Measurements from ENCODE around the gene PRICKLE4. TPM values are rescaled to one million over a fixed set of nuclear protein-coding genes. Genes with fewer than 3 reads are reported as not detected.

Gene PRICKLE4
- total RNA-seq, 1 donor from 2014 or later, result 3.4 TPM

GRCh38 chr6:41822021-41822420 is 41.4 kb downstream of the PRICKLE4 start:
- Histone ChIP-seq H2AFZ (ENCODE audit: low read depth, low read length) (no peak overlapping the region), H3K27ac (ENCODE audit: low read depth, low read length) (no peak overlapping the region), H3K9ac (ENCODE audit: low read length) (no peak overlapping the region), H3K79me2 (ENCODE audit: insufficient read depth, low read length) (no peaks in the 10 kb centered on the region), H3K9me3 (ENCODE audit: insufficient read depth, low read depth, low read length) (no peaks in the 10 kb centered on the region), H4K20me1 (ENCODE audit: insufficient read depth, low read length) (no peaks in the 10 kb centered on the region), H3K4me2 (ENCODE audit: low read length) (no peak overlapping the region), H3K4me1 (ENCODE audit: insufficient read depth, low read length) (peaks cover 7% of the 10 kb centered on the region), H3K36me3 (ENCODE audit: insufficient read depth, low read length) (no peaks in the 10 kb centered on the region), H3K4me3 (ENCODE audit: insufficient read depth, low read depth, low read length) (no peak overlapping the region), H3K27me3 (ENCODE audit: insufficient read depth, low read length) (no peaks in the 10 kb centered on the region)
- H3K27me3 Mint-ChIP-seq (ENCODE audit: low read depth, unreplicated experiment), result no peaks in the 10 kb centered on the region
- H3K4me1 Mint-ChIP-seq (ENCODE audit: low read depth, unreplicated experiment), result peaks cover 14% of the 10 kb centered on the region
- no peak for DNase-seq (ENCODE audit: low read depth)
- no peaks in the 10 kb centered on the region for H3K9me3 Mint-ChIP-seq (ENCODE audit: unreplicated experiment)
- no peak for TF ChIP-seq EZH2 (IDR thresholded peaks at IDR 0.05; ENCODE audit: insufficient read depth, low read length)
- TF ChIP-seq CTCF (IDR thresholded peaks at IDR 0.05; ENCODE audit: insufficient read depth, low read depth, low read length), result no peak
- no peak overlapping the region for H3K4me3 Mint-ChIP-seq (ENCODE audit: unreplicated experiment)
- H3K36me3 Mint-ChIP-seq (ENCODE audit: low read depth, unreplicated experiment), result peaks cover 4% of the 10 kb centered on the region
- no peak for FAIRE-seq
- H3K27ac Mint-ChIP-seq (ENCODE audit: unreplicated experiment), result no peak overlapping the region

- Histone ChIP-seq H3K27ac (ENCODE audit: low read depth, low read length) (no peak overlapping the region), H3K36me3 (ENCODE audit: insufficient read depth, low read length) (no peaks in the 10 kb centered on the region), H3K9me3 (ENCODE audit: insufficient read depth, low read depth, low read length) (no peaks in the 10 kb centered on the region), H3K27me3 (ENCODE audit: insufficient read depth, low read length) (no peaks in the 10 kb centered on the region), H3K4me2 (ENCODE audit: low read length) (no peak overlapping the region), H4K20me1 (ENCODE audit: insufficient read depth, low read length) (no peaks in the 10 kb centered on the region), H2AFZ (ENCODE audit: low read depth, low read length) (no peak overlapping the region), H3K4me1 (ENCODE audit: insufficient read depth, low read length) (peaks cover 7% of the 10 kb centered on the region), H3K4me3 (ENCODE audit: insufficient read depth, low read depth, low read length) (no peak overlapping the region), H3K79me2 (ENCODE audit: insufficient read depth, low read length) (no peaks in the 10 kb centered on the region), H3K9ac (ENCODE audit: low read length) (no peak overlapping the region)
- no peaks in the 10 kb centered on the region for H3K36me3 Mint-ChIP-seq (ENCODE audit: low read depth, unreplicated experiment)
- TF ChIP-seq CTCF (IDR thresholded peaks at IDR 0.05; ENCODE audit: insufficient read depth, low read depth, low read length) (no peak), EZH2 (IDR thresholded peaks at IDR 0.05; ENCODE audit: insufficient read depth, low read length) (no peak)
- H3K27ac Mint-ChIP-seq (ENCODE audit: unreplicated experiment), result no peak overlapping the region
- H3K4me1 Mint-ChIP-seq (ENCODE audit: low read depth, unreplicated experiment), result peaks cover 14% of the 10 kb centered on the region
- no peak overlapping the region for H3K4me3 Mint-ChIP-seq (ENCODE audit: unreplicated experiment)
- no peaks in the 10 kb centered on the region for H3K27me3 Mint-ChIP-seq (ENCODE audit: low read depth, unreplicated experiment)
- H3K9me3 Mint-ChIP-seq (ENCODE audit: unreplicated experiment), result no peaks in the 10 kb centered on the region
- no peak for DNase-seq (ENCODE audit: low read depth)
- no peak for FAIRE-seq
Measured at GRCh38 chr6:41823178-41823577, 42.6 kb downstream of the PRICKLE4 start.

- Histone ChIP-seq H2AFZ (ENCODE audit: low read depth, low read length) (no peak overlapping the region), H3K4me3 (ENCODE audit: insufficient read depth, low read depth, low read length) (no peak overlapping the region), H3K36me3 (ENCODE audit: insufficient read depth, low read length) (no peaks in the 10 kb centered on the region), H3K9me3 (ENCODE audit: insufficient read depth, low read depth, low read length) (no peaks in the 10 kb centered on the region), H3K4me2 (ENCODE audit: low read length) (no peak overlapping the region), H3K79me2 (ENCODE audit: insufficient read depth, low read length) (no peaks in the 10 kb centered on the region), H4K20me1 (ENCODE audit: insufficient read depth, low read length) (no peaks in the 10 kb centered on the region), H3K4me1 (ENCODE audit: insufficient read depth, low read length) (peaks cover 7% of the 10 kb centered on the region), H3K9ac (ENCODE audit: low read length) (no peak overlapping the region), H3K27ac (ENCODE audit: low read depth, low read length) (no peak overlapping the region), H3K27me3 (ENCODE audit: insufficient read depth, low read length) (no peaks in the 10 kb centered on the region)
- H3K27me3 Mint-ChIP-seq (ENCODE audit: low read depth, unreplicated experiment), result no peaks in the 10 kb centered on the region
- no peaks in the 10 kb centered on the region for H3K36me3 Mint-ChIP-seq (ENCODE audit: low read depth, unreplicated experiment)
- peak overlapping the region; percentile 70 for H3K27ac Mint-ChIP-seq (ENCODE audit: unreplicated experiment)
- H3K4me3 Mint-ChIP-seq (ENCODE audit: unreplicated experiment), result no peak overlapping the region
- TF ChIP-seq EZH2 (IDR thresholded peaks at IDR 0.05; ENCODE audit: insufficient read depth, low read length), result no peak
- FAIRE-seq (no peak), DNase-seq (ENCODE audit: low read depth) (peak; percentile 51)
- H3K4me1 Mint-ChIP-seq (ENCODE audit: low read depth, unreplicated experiment), result peaks cover 14% of the 10 kb centered on the region
- no peaks in the 10 kb centered on the region for H3K9me3 Mint-ChIP-seq (ENCODE audit: unreplicated experiment)
Measured at GRCh38 chr6:41824571-41825569, 44.3 kb downstream of the PRICKLE4 start.

Data from astrocyte (in vitro differentiated cells and primary cell).